Common myeloid progenitor, CD34-positive (primary cell): ENCODE data around the gene IFNW1.

Experiments
- CTCF ChIA-PET: fragments of 350-600 bp; sonication (Branson Sonifier 250); formaldehyde crosslinking; loops from one replicate; lab custom pipeline; 2021; ENCODE audit warnings: antibody characterized with exemption; lab: Charles Lee
- POLR2A ChIA-PET: fragments of 350-600 bp; sonication (Branson Sonifier 250); formaldehyde crosslinking; loops from one replicate; lab custom pipeline; 2021; ENCODE audit warnings: antibody characterized with exemption; lab: Charles Lee
- DNase-seq, 3 donors: peaks; one replicate each; pipeline versions ENCODE4 v3.0.0 to v3.0.0-alpha.2; 2013
- H3K27ac ChIP-seq, 2 experiments: 1 replicate in 1 of 2; 2 replicates in 1 of 2; pipeline ENCODE4 v1.7.0; 2013; ENCODE audit warnings: inconsistent platforms in 2 of 2, low read length in 2 of 2, mild to moderate bottlenecking in 2 of 2, low read depth in 1 of 2, moderate library complexity in 1 of 2; ENCODE audit not compliant: severe bottlenecking in 2 of 2, insufficient read depth in 1 of 2, poor library complexity in 1 of 2
- H3K27me3 ChIP-seq, 5 experiments: replicated peaks in 2 of 5; 1 replicate in 3 of 5; 2 replicates in 2 of 5; pipeline versions ENCODE4 v1.6.1 to v1.7.0; 2013; ENCODE audit warnings: low read length in 4 of 5, mild to moderate bottlenecking in 2 of 5, moderate library complexity in 2 of 5, inconsistent platforms in 1 of 5; ENCODE audit not compliant: insufficient read depth in 5 of 5, control insufficient read depth in 4 of 5
- H3K36me3 ChIP-seq, 4 experiments: 1 replicate in 2 of 4; 2 replicates in 2 of 4; pipeline versions ENCODE4 v1.6.1 to v1.7.0; 2013; ENCODE audit warnings: low read length in 3 of 4, control low read depth in 1 of 4, mild to moderate bottlenecking in 1 of 4; ENCODE audit not compliant: control insufficient read depth in 4 of 4, insufficient read depth in 4 of 4
- H3K4me1 ChIP-seq, 4 experiments: 1 replicate in 3 of 4; 2 replicates in 1 of 4; pipeline versions ENCODE4 v1.6.1 to v1.7.1; 2013; ENCODE audit warnings: low read length in 3 of 4, mild to moderate bottlenecking in 3 of 4, control low read depth in 1 of 4, inconsistent platforms in 1 of 4, moderate library complexity in 1 of 4; ENCODE audit not compliant: control insufficient read depth in 4 of 4, insufficient read depth in 4 of 4; ENCODE audit errors: control extremely low read depth in 1 of 4
- H3K4me3 ChIP-seq, 7 experiments: 1 replicate in 4 of 7; 2 replicates in 3 of 7; pipeline versions ENCODE4 v1.5.1 to v1.7.0; 2013; ENCODE audit warnings: mild to moderate bottlenecking in 7 of 7, low read length in 6 of 7, moderate library complexity in 6 of 7, inconsistent platforms in 2 of 7, low read depth in 2 of 7, control low read depth in 1 of 7; ENCODE audit not compliant: insufficient read depth in 4 of 7, control insufficient read depth in 1 of 7; ENCODE audit errors: extremely low read depth in 1 of 7
- H3K9me3 ChIP-seq, 5 experiments: 1 replicate in 4 of 5; 2 replicates in 1 of 5; pipeline versions ENCODE4 v1.6.1 to v1.7.1; 2013; ENCODE audit warnings: low read length in 4 of 5, mild to moderate bottlenecking in 2 of 5, inconsistent platforms in 1 of 5, low read depth in 1 of 5, moderate library complexity in 1 of 5; ENCODE audit not compliant: control insufficient read depth in 4 of 5, insufficient read depth in 2 of 5; ENCODE audit errors: control extremely low read depth in 1 of 5
- WGBS: methylation state at CpG from one replicate; pipeline ENCODE4 v1.1.5; 2013; ENCODE audit not compliant: insufficient coverage; 5-methylcytosine and 5-hydroxymethylcytosine counted together

The IFNW1 gene

DNA sequence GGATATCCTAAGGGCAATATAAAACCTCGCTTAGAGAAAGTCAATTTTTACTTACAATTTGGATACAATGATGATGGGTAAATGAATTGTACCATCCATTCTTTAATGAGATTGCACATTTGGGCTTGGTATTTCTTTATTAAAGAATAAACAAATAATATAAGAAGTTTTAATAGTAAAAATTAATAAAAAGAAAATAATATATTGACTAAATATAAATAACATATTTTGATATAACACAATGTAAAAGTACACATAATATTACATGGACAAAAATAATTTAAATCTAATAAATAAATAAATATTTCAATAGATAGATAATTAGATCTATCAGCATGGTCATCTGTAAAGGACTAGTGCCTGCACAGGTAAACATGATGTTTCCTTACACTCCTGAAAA lies 23.9 kb upstream of the IFNW1 start:
- Histone ChIP-seq H3K4me3 (no peak overlapping the region), H3K4me1 (no peaks in the 10 kb centered on the region), H3K36me3 (no peaks in the 10 kb centered on the region), H3K27me3 (no peaks in the 10 kb centered on the region), H3K9me3 (no peaks in the 10 kb centered on the region), H3K27ac (no peak overlapping the region)
- no CpG with 5 or more reads among the region's 1 CpG for WGBS
- DNase-seq = no peak
- CTCF ChIA-PET = no interaction called here
- POLR2A ChIA-PET = no interaction called here

GRCh38 chr9:21160178-21160577 lies 18.5 kb upstream of the IFNW1 start:
- DNase-seq = peak; percentile 19 to 78 (median 67)
- ChIA-PET CTCF (no interaction called here), POLR2A (no interaction called here)
- Histone ChIP-seq H3K9me3 (peaks cover 0 to 10% (median 1%) of the 10 kb centered on the region in 5 experiments), H3K27ac (no peak overlapping the region), H3K4me3 (no peak overlapping the region), H3K36me3 (no peaks in the 10 kb centered on the region), H3K27me3 (no peaks in the 10 kb centered on the region), H3K4me1 (peaks cover 0 to 4% (median 0%) of the 10 kb centered on the region in 4 experiments)
- no CpG with 5 or more reads among the region's 1 CpG for WGBS

DNA sequence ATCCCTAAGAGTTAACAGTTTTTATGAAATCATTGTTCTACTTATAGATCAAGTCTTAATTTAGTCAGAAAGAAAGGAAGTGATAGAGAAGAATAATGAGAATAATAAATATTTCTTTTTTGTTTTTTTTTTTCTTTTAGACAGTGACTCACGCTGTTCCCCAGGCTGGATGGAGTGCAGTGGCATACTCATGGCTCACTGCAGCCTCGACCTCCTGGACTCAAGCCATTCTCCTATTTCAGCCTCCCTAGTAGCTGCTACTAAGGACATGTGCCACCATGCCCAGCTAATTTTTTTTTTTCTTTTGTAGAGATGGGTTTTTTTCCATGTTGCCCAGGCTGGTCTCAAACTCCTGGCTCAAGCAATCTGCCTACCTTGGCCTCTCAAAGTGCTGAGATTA lies 13.9 kb upstream of the IFNW1 start:
- Histone ChIP-seq H3K27me3 (no peaks in the 10 kb centered on the region), H3K36me3 (no peaks in the 10 kb centered on the region), H3K27ac (no peak overlapping the region), H3K9me3 (peaks cover 0 to 10% (median 1%) of the 10 kb centered on the region in 5 experiments), H3K4me1 (peaks cover 2 to 19% (median 10%) of the 10 kb centered on the region in 4 experiments), H3K4me3 (no peak overlapping the region)
- no peak for DNase-seq
- ChIA-PET POLR2A (no interaction called here), CTCF (no interaction called here)
- WGBS = no CpG with 5 or more reads among the region's 2 CpGs

- Histone ChIP-seq H3K4me3 (peak overlapping the region in 1 of 7 experiments; percentile 39), H3K4me1 (peaks cover 2 to 19% (median 8%) of the 10 kb centered on the region in 4 experiments), H3K9me3 (peaks cover 0 to 7% (median 1%) of the 10 kb centered on the region in 5 experiments), H3K27me3 (no peaks in the 10 kb centered on the region), H3K36me3 (no peaks in the 10 kb centered on the region), H3K27ac (no peak overlapping the region)
- peak; percentile 38 to 53 (median 38) for DNase-seq
- CTCF ChIA-PET = interaction anchor here (0.9 to 1.4 kb wide), 5 partner anchors 29 to 312 kb away, joined by 3 to 4 read pairs (median 3); no protein-coding TSS in a partner anchor
- WGBS = 0% methylated on average over 1 of the region's 3 CpGs
- POLR2A ChIA-PET = interaction anchor here (0.5 kb wide), 1 partner anchor 772 kb away, joined by 3 read pairs; no protein-coding TSS in a partner anchor
Observed at GRCh38 chr9:21154018-21154608, 12.5 kb upstream of the IFNW1 start.

GRCh38 chr9:21153336-21154017 lies 11.8 kb upstream of the IFNW1 start:
- CTCF ChIA-PET = interaction anchor here (0.9 to 1.4 kb wide), 5 partner anchors 29 to 312 kb away, joined by 3 to 4 read pairs (median 3); no protein-coding TSS in a partner anchor
- POLR2A ChIA-PET = interaction anchor here (0.5 kb wide), 1 partner anchor 771 kb away, joined by 3 read pairs; no protein-coding TSS in a partner anchor
- 11% methylated on average over 1 of the region's 3 CpGs for WGBS

DNA sequence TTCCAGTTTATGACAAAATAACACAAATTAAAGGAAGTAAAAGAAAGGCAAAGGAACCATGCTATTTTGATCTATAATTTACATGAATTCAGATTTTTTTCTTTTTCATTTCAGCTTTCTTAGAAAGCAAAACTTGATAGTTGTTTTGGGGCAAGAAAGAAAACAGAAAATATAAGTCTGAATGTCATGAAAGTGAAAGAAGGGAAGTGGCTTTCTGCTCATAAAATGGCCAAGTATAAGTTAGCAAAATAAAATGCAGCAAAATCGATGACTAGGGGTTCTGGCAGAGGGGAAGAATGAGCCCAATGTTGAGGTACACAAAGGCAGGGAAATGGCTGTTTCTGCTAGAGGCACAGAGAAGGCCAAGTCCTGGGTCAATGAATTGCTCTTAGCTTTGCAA lies 3.0 kb upstream of the IFNW1 start:
- Histone ChIP-seq H3K4me3 (peak overlapping the region in 2 of 7 experiments; percentile 10 to 12), H3K9me3 (peaks cover 0 to 14% (median 3%) of the 10 kb centered on the region in 5 experiments), H3K4me1 (peaks cover 4 to 10% (median 7%) of the 10 kb centered on the region in 4 experiments), H3K36me3 (no peaks in the 10 kb centered on the region), H3K27me3 (no peaks in the 10 kb centered on the region), H3K27ac (no peak overlapping the region)
- POLR2A ChIA-PET = no interaction called here
- DNase-seq = no peak
- WGBS = 0% methylated on average over 1 of the region's 1 CpG
- CTCF ChIA-PET = no interaction called here

More at GRCh38 chr9:21153336-21154017, 11.8 kb upstream of the IFNW1 start:
- Histone ChIP-seq H3K27ac (no peak overlapping the region), H3K4me1 (peaks cover 2 to 19% (median 8%) of the 10 kb centered on the region in 4 experiments), H3K27me3 (no peaks in the 10 kb centered on the region), H3K36me3 (no peaks in the 10 kb centered on the region), H3K9me3 (peaks cover 0 to 11% (median 1%) of the 10 kb centered on the region in 5 experiments), H3K4me3 (peak overlapping the region in 1 of 7 experiments; percentile 39)
- peak; percentile 2 to 37 (median 33) for DNase-seq

DNA sequence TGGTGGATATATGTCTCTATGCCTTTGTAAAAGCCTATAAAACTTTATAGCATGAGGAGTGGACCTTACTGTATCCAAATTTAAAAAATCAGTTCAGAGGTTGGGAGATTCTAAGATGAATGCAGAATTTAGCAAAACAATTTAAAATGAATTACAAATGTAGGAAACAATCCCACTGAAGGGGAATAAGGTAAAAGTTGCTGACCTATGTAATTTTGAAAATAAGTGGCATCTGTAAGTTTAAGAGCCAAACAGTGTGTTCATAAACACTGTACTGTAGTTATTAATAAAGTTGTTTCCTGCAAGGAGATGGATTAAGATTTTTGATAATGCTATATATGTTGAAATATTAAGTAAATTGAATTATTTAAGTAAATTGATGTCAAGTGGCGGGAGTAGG lies 4.6 kb downstream of the IFNW1 start:
- ChIA-PET CTCF (no interaction called here), POLR2A (no interaction called here)
- H3K9me3 ChIP-seq = no peaks in the 10 kb centered on the region
- no CpG with 5 or more reads among the region's 1 CpG for WGBS
- no peak overlapping the region for H3K4me3 ChIP-seq
- no peak overlapping the region for H3K27ac ChIP-seq
- H3K4me1 ChIP-seq = peaks cover 0 to 2% (median 1%) of the 10 kb centered on the region in 4 experiments
- H3K36me3 ChIP-seq = no peaks in the 10 kb centered on the region
- no peak for DNase-seq
- H3K27me3 ChIP-seq = no peaks in the 10 kb centered on the region
